Left renal pelvis (tissue), 4 donors: Measurements from ENCODE around the gene BRMS1L. TPM values are rescaled to one million over a fixed set of nuclear protein-coding genes. Genes with fewer than 3 reads are reported as not detected.

Experiments used
- polyA plus RNA-seq, 4 donors: library from polyadenylated mRNA; unstranded; fragments of 120-200 nt; gene quantifications; one replicate each; pipeline ENCODE4 v1.2.1, GENCODE V29; 2013; ENCODE audit not compliant: insufficient read length in 4 of 4

The BRMS1L gene
- polyA plus RNA-seq, 4 donors = 18.2 to 23.7 (median 19.5) TPM

Other genes with a start within 250 kb of the BRMS1L start
- 10 to 100 TPM; 38.9 to 48.1 (median 42.8) TPM for gene RALGAPA1, start 17.0 kb upstream of the BRMS1L start, polyA plus RNA-seq